Erythroblast (primary cell): Measurements from ENCODE around the gene PTPRU.

ENCODE experiments used
- GATA1 ChIP-seq: IDR thresholded peaks from 2 replicates; pipeline ENCODE4 v1.6.1; 2011; ENCODE audit warnings: low read depth, mild to moderate bottlenecking, control low read depth, low read length, moderate library complexity
- POLR2A ChIP-seq: IDR thresholded peaks from 2 replicates; pipeline ENCODE4 v1.6.1; 2011; ENCODE audit warnings: mild to moderate bottlenecking, low read length

- TF ChIP-seq POLR2A: no peak
- no peak for TF ChIP-seq GATA1
Observed at GRCh38 chr1:29305943-29306342, 69.6 kb downstream of the PTPRU start.
